Measurements from ENCODE around the gene MAP3K4. TPM values are rescaled to one million over a fixed set of nuclear protein-coding genes. Genes with fewer than 3 reads are reported as not detected.

MAP3K4 gene
- polyA plus RNA-seq, 1 donor: 53.4 TPM

GRCh38 chr6:161079566-161080262 lies 88.1 kb downstream of the MAP3K4 start:
- DNase-seq: no peak

- DNase-seq: no peak
These were observed 88.8 kb downstream of the MAP3K4 start for GRCh38 chr6:161080263-161080970.

GRCh38 chr6:161082215-161082614 lies 90.6 kb downstream of the MAP3K4 start:
- DNase-seq: no peak

GRCh38 chr6:161085246-161085645 lies 93.7 kb downstream of the MAP3K4 start:
- DNase-seq: no peak

- no peak for DNase-seq
These were observed 97.2 kb downstream of the MAP3K4 start for GRCh38 chr6:161088676-161089328.

GRCh38 chr6:161091151-161091550 lies 99.6 kb downstream of the MAP3K4 start:
- no peak for DNase-seq

GRCh38 chr6:161091972-161092701 lies 100.6 kb downstream of the MAP3K4 start:
- DNase-seq: no peak

- DNase-seq: no peak
These were observed 103.4 kb downstream of the MAP3K4 start for GRCh38 chr6:161094955-161095354.

- no peak for DNase-seq
These were observed 104.3 kb downstream of the MAP3K4 start for GRCh38 chr6:161095916-161096315.

GRCh38 chr6:161100072-161100471 lies 108.5 kb downstream of the MAP3K4 start:
- no peak for DNase-seq

GRCh38 chr6:161101517-161101916 lies 109.9 kb downstream of the MAP3K4 start:
- no peak for DNase-seq

GRCh38 chr6:161103475-161103874 lies 111.9 kb downstream of the MAP3K4 start:
- DNase-seq: no peak

GRCh38 chr6:161104966-161105365 lies 113.4 kb downstream of the MAP3K4 start:
- no peak for DNase-seq

GRCh38 chr6:161105408-161105807 lies 113.8 kb downstream of the MAP3K4 start:
- no peak for DNase-seq

- no peak for DNase-seq
These were observed 116.5 kb downstream of the MAP3K4 start for GRCh38 chr6:161107779-161108730.

GRCh38 chr6:161108916-161109315 lies 117.3 kb downstream of the MAP3K4 start:
- no peak for DNase-seq

GRCh38 chr6:161109366-161109765 lies 117.8 kb downstream of the MAP3K4 start:
- DNase-seq: no peak

- DNase-seq: no peak
These were observed 118.6 kb downstream of the MAP3K4 start for GRCh38 chr6:161110028-161110779.

- no peak for DNase-seq
These were observed 119.7 kb downstream of the MAP3K4 start for GRCh38 chr6:161111261-161111660.

- no peak for DNase-seq
These were observed 123.9 kb downstream of the MAP3K4 start for GRCh38 chr6:161115468-161115867.

GRCh38 chr6:161116554-161116953 lies 125.0 kb downstream of the MAP3K4 start:
- no peak for DNase-seq
